ENCODE results near the gene NMNAT2.

The NMNAT2 gene

GRCh38 chr1:183287191-183287675 lies 130.9 kb downstream of the NMNAT2 start:
- Histone ChIP-seq H3K4me1 (ENCODE audit: insufficient read depth, low read length) (peaks cover 11% of the 10 kb centered on the region), H3K9ac (ENCODE audit: low read depth, low read length) (no peak overlapping the region), H3K9me3 (ENCODE audit: control insufficient read depth, insufficient read depth, low read length) (no peaks in the 10 kb centered on the region; the same call in 1 of the 2 replicates), H3K36me3 (ENCODE audit: insufficient read depth, low read length) (peaks cover 3% of the 10 kb centered on the region; the same call in 1 of the 2 replicates)

DNA sequence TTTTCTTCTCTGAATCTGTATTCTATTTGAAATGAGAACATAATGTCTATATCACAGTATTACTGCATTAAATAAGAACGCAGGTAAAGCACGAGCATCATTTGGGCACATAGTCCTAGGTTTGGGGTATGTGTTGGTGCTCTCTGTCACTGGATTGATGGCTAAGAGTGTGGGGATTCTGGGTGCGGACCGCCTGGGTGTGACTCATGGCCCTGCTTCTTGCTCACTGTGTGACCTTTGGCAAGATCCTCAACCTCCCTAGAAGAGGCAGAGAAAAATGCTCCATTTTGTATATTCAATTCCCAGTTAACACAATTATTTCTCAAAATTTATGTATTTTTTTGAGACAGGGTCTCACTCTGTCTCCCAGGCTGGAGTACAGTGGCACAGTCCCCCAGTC lies 132.4 kb downstream of the NMNAT2 start:
- Histone ChIP-seq H3K36me3 (ENCODE audit: insufficient read depth, low read length) (peaks cover 3% of the 10 kb centered on the region; the same call in 1 of the 2 replicates), H3K9me3 (ENCODE audit: control insufficient read depth, insufficient read depth, low read length) (no peaks in the 10 kb centered on the region; the same call in 1 of the 2 replicates), H3K4me1 (ENCODE audit: insufficient read depth, low read length) (peaks cover 8% of the 10 kb centered on the region; the same call in 1 of the 2 replicates), H3K9ac (ENCODE audit: low read depth, low read length) (no peak overlapping the region)

- Histone ChIP-seq H3K9ac (ENCODE audit: low read depth, low read length) (no peak overlapping the region), H3K36me3 (ENCODE audit: insufficient read depth, low read length) (peaks cover 3% of the 10 kb centered on the region; the same call in 1 of the 2 replicates), H3K4me1 (ENCODE audit: insufficient read depth, low read length) (peaks cover 8% of the 10 kb centered on the region; the same call in 1 of the 2 replicates), H3K9me3 (ENCODE audit: control insufficient read depth, insufficient read depth, low read length) (no peaks in the 10 kb centered on the region; the same call in 1 of the 2 replicates)
These were observed 132.9 kb downstream of the NMNAT2 start for GRCh38 chr1:183285256-183285655.

GRCh38 chr1:183284086-183284485 lies 134.1 kb downstream of the NMNAT2 start:
- Histone ChIP-seq H3K9ac (ENCODE audit: low read depth, low read length) (no peak overlapping the region), H3K9me3 (ENCODE audit: control insufficient read depth, insufficient read depth, low read length) (no peaks in the 10 kb centered on the region; the same call in 1 of the 2 replicates), H3K4me1 (ENCODE audit: insufficient read depth, low read length) (peaks cover 18% of the 10 kb centered on the region), H3K36me3 (ENCODE audit: insufficient read depth, low read length) (peaks cover 3% of the 10 kb centered on the region; the same call in 1 of the 2 replicates)

GRCh38 chr1:183283286-183283685 lies 134.9 kb downstream of the NMNAT2 start:
- H3K36me3 ChIP-seq (ENCODE audit: insufficient read depth, low read length) = peaks cover 3% of the 10 kb centered on the region; the same call in 1 of the 2 replicates
- no peaks in the 10 kb centered on the region for H3K9me3 ChIP-seq (ENCODE audit: control insufficient read depth, insufficient read depth, low read length)
- no peak overlapping the region for H3K9ac ChIP-seq (ENCODE audit: low read depth, low read length)
- peaks cover 26% of the 10 kb centered on the region for H3K4me1 ChIP-seq (ENCODE audit: insufficient read depth, low read length)

DNA sequence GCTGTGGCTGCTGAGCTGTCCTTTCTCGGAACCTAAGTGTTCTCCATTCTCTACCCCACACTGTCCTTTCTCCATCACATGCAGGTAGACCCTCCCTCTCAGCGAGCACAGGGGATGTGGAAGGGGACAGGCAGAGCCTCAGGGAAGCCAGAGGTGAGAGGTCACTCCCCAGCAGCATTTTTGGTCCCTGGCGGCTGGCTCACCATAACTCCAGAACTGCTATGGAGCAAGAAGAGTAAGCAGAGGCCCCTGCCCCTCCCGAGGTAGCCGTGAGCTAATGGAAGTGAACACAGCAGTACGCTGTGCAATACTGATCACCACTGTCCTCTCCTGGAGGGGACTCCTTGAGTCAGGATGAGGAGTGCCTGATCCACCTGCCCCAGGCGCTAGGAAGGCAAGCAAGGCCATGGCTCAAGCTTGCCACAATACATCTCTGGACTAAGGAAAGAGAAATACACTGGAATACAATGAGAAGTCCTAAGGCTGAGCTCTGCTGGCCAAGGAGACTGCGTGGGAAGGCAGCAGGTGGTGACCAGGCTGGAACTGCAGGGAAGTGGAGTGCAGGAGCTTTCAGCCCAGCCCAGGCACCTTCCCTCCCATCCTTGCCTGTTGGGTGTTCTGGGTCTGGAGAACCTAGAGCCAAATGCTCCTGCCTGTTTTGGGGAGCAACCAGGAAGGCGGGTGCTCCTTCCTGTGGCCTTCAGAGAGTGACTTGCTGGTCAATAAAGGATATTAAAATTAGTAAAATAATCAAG lies 135.9 kb downstream of the NMNAT2 start:
- Histone ChIP-seq H3K4me1 (ENCODE audit: insufficient read depth, low read length) (peaks cover 34% of the 10 kb centered on the region), H3K36me3 (ENCODE audit: insufficient read depth, low read length) (peaks cover 3% of the 10 kb centered on the region; the same call in 1 of the 2 replicates), H3K9me3 (ENCODE audit: control insufficient read depth, insufficient read depth, low read length) (no peaks in the 10 kb centered on the region), H3K9ac (ENCODE audit: low read depth, low read length) (no peak overlapping the region)

- H3K4me1 ChIP-seq (ENCODE audit: insufficient read depth, low read length) = peaks cover 34% of the 10 kb centered on the region
- no peak overlapping the region for H3K9ac ChIP-seq (ENCODE audit: low read depth, low read length)
- H3K9me3 ChIP-seq (ENCODE audit: control insufficient read depth, insufficient read depth, low read length) = no peaks in the 10 kb centered on the region
- peaks cover 3% of the 10 kb centered on the region; the same call in 1 of the 2 replicates for H3K36me3 ChIP-seq (ENCODE audit: insufficient read depth, low read length)
These were observed 136.6 kb downstream of the NMNAT2 start for GRCh38 chr1:183281553-183282091.

DNA sequence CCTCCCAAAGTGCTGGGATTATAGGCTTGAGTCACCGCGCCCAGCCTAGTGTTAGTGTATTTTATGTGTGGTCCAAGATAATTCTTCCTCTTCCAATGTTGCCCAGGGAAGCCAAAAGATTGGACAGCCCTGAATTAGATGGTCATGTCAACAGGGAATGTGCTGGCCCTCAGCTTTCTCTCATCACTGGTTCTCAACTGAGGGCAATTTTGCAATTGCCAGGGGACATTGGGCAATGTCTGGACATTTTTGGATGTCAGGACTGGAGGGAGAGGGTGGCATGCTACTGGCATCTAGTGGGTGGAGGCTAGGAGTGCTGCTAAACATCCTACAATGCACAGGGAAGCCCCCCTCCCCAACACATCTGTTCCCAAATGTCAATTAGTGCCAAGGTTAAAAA lies 137.1 kb downstream of the NMNAT2 start:
- Histone ChIP-seq H3K4me1 (ENCODE audit: insufficient read depth, low read length) (peaks cover 39% of the 10 kb centered on the region), H3K36me3 (ENCODE audit: insufficient read depth, low read length) (no peaks in the 10 kb centered on the region), H3K9me3 (ENCODE audit: control insufficient read depth, insufficient read depth, low read length) (no peaks in the 10 kb centered on the region), H3K9ac (ENCODE audit: low read depth, low read length) (no peak overlapping the region)

- H3K9me3 ChIP-seq (ENCODE audit: control insufficient read depth, insufficient read depth, low read length) = no peaks in the 10 kb centered on the region
- H3K9ac ChIP-seq (ENCODE audit: low read depth, low read length) = no peak overlapping the region
These were observed 138.3 kb downstream of the NMNAT2 start for GRCh38 chr1:183279835-183280234.

GRCh38 chr1:183278739-183279591 lies 139.2 kb downstream of the NMNAT2 start:
- H3K4me1 ChIP-seq (ENCODE audit: insufficient read depth, low read length) = peaks cover 39% of the 10 kb centered on the region
- no peak overlapping the region for H3K9ac ChIP-seq (ENCODE audit: low read depth, low read length)

More at GRCh38 chr1:183279835-183280234, 138.3 kb downstream of the NMNAT2 start:
- Histone ChIP-seq H3K36me3 (ENCODE audit: insufficient read depth, low read length) (no peaks in the 10 kb centered on the region), H3K4me1 (ENCODE audit: insufficient read depth, low read length) (peaks cover 39% of the 10 kb centered on the region)

GRCh38 chr1:183277821-183278738 lies 140.1 kb downstream of the NMNAT2 start:
- peaks cover 39% of the 10 kb centered on the region for H3K4me1 ChIP-seq (ENCODE audit: insufficient read depth, low read length)
- H3K36me3 ChIP-seq (ENCODE audit: insufficient read depth, low read length) = no peaks in the 10 kb centered on the region
- H3K9ac ChIP-seq (ENCODE audit: low read depth, low read length) = no peak overlapping the region
- no peaks in the 10 kb centered on the region for H3K9me3 ChIP-seq (ENCODE audit: control insufficient read depth, insufficient read depth, low read length)

More at GRCh38 chr1:183278739-183279591, 139.2 kb downstream of the NMNAT2 start:
- Histone ChIP-seq H3K36me3 (ENCODE audit: insufficient read depth, low read length) (no peaks in the 10 kb centered on the region), H3K9me3 (ENCODE audit: control insufficient read depth, insufficient read depth, low read length) (no peaks in the 10 kb centered on the region)

GRCh38 chr1:183276386-183277080 lies 141.6 kb downstream of the NMNAT2 start:
- peaks cover 30% of the 10 kb centered on the region for H3K4me1 ChIP-seq (ENCODE audit: insufficient read depth, low read length)
- H3K9me3 ChIP-seq (ENCODE audit: control insufficient read depth, insufficient read depth, low read length) = no peaks in the 10 kb centered on the region
- H3K36me3 ChIP-seq (ENCODE audit: insufficient read depth, low read length) = no peaks in the 10 kb centered on the region
- no peak overlapping the region for H3K9ac ChIP-seq (ENCODE audit: low read depth, low read length)

DNA sequence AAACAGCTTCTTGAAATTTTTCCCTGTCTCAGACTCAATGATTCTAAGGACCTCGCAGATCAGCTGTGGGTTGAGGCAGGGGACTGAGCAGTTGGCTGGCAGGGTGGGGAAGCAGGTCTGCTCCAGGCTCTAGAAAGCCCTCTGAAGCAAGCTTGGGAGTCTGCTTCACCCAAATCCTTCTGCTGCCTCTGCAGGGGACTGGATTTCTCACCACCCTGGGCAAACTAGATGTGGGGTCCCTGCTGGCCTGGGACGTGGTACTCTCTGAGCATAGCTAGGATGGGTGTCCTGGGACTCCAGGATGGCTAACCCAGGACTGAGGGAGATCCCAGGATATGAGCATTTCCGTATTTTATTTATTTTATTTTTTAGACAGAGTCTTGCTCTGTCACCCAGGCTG lies 142.9 kb downstream of the NMNAT2 start:
- Histone ChIP-seq H3K4me1 (ENCODE audit: insufficient read depth, low read length) (peaks cover 30% of the 10 kb centered on the region), H3K36me3 (ENCODE audit: insufficient read depth, low read length) (no peaks in the 10 kb centered on the region), H3K9ac (ENCODE audit: low read depth, low read length) (no peak overlapping the region), H3K9me3 (ENCODE audit: control insufficient read depth, insufficient read depth, low read length) (no peaks in the 10 kb centered on the region)
